ENCODE measurements around the gene PAN3. TPM values are rescaled to one million over a fixed set of nuclear protein-coding genes. Genes with fewer than 3 reads are reported as not detected.

PAN3 gene
- total RNA-seq, 1 experiment from 2014 or later = 18.5 TPM

DNA sequence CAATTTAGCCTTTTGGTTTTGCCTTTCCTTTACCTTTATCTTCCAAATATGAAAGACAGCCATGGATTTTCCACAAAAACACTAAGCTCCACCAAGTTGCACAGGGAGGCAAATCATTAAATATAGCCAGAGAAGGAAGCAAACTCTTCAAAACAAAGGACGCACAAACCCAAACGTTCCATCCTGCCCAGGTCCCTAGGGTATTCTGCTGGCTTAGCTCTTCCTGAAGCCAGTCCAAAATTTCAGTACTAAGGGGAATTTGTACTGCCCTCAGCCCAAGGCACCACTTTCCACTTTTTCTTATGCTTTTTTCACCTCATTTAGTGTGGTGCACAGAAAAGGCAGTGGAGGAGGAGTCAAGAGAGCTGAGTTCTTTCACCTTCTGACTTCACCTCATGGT is 186.7 kb downstream of the PAN3 start:
- BruUV-seq (replicated peaks) = no TSS peak
- Histone ChIP-seq H3K9me3 (ENCODE audit: control insufficient read depth, insufficient read depth, low read depth, low read length) (no peaks in the 10 kb centered on the region), H3K4me1 (ENCODE audit: control insufficient read depth, insufficient read depth, low read length) (no peaks in the 10 kb centered on the region), H3K27me3 (ENCODE audit: control insufficient read depth, insufficient read depth, low read length) (no peaks in the 10 kb centered on the region), H3K4me3 (ENCODE audit: low read depth in 2 of 2, low read length in 2 of 2) (no peak overlapping the region), H3K36me3 (ENCODE audit: control insufficient read depth, insufficient read depth, low read length) (no peaks in the 10 kb centered on the region), H3K27ac (ENCODE audit: low read length) (no peak overlapping the region)
- intact Hi-C loops (cut with micrococcal nuclease; ENCODE audit: unreplicated experiment) (loop anchor here (10.0 kb wide), 1 partner anchor 470 kb away; no protein-coding TSS in a partner anchor), in situ Hi-C loops (cut with HindIII; ENCODE audit: low pct_unique_long_range_greater_than_20kb, low sequenced_read_pairs) (no loop called here)
- no peak for ATAC-seq
- ChIA-PET CTCF (no interaction called here), POLR2A (no interaction called here)
- DNase-seq (ENCODE audit: low read depth, low spot score) = no peak
- no peak for TF ChIP-seq SIN3A (IDR thresholded peaks at IDR 0.05; ENCODE audit: borderline replicate concordance, insufficient read depth, low read depth, low read length)
- TF ChIP-seq, protein P1, sequence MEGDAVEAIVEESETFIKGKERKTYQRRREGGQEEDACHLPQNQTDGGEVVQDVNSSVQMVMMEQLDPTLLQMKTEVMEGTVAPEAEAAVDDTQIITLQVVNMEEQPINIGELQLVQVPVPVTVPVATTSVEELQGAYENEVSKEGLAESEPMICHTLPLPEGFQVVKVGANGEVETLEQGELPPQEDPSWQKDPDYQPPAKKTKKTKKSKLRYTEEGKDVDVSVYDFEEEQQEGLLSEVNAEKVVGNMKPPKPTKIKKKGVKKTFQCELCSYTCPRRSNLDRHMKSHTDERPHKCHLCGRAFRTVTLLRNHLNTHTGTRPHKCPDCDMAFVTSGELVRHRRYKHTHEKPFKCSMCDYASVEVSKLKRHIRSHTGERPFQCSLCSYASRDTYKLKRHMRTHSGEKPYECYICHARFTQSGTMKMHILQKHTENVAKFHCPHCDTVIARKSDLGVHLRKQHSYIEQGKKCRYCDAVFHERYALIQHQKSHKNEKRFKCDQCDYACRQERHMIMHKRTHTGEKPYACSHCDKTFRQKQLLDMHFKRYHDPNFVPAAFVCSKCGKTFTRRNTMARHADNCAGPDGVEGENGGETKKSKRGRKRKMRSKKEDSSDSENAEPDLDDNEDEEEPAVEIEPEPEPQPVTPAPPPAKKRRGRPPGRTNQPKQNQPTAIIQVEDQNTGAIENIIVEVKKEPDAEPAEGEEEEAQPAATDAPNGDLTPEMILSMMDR (IDR thresholded peaks at IDR 0.05) = no peak
- TF ChIP-seq POLR2AphosphoS5 (IDR thresholded peaks at IDR 0.05; ENCODE audit: low read depth, low read length) = no peak
- TF ChIP-seq TCF7L2 (IDR thresholded peaks at IDR 0.05; ENCODE audit: low read depth, low read length) = no peak
- TF ChIP-seq, protein P2, sequence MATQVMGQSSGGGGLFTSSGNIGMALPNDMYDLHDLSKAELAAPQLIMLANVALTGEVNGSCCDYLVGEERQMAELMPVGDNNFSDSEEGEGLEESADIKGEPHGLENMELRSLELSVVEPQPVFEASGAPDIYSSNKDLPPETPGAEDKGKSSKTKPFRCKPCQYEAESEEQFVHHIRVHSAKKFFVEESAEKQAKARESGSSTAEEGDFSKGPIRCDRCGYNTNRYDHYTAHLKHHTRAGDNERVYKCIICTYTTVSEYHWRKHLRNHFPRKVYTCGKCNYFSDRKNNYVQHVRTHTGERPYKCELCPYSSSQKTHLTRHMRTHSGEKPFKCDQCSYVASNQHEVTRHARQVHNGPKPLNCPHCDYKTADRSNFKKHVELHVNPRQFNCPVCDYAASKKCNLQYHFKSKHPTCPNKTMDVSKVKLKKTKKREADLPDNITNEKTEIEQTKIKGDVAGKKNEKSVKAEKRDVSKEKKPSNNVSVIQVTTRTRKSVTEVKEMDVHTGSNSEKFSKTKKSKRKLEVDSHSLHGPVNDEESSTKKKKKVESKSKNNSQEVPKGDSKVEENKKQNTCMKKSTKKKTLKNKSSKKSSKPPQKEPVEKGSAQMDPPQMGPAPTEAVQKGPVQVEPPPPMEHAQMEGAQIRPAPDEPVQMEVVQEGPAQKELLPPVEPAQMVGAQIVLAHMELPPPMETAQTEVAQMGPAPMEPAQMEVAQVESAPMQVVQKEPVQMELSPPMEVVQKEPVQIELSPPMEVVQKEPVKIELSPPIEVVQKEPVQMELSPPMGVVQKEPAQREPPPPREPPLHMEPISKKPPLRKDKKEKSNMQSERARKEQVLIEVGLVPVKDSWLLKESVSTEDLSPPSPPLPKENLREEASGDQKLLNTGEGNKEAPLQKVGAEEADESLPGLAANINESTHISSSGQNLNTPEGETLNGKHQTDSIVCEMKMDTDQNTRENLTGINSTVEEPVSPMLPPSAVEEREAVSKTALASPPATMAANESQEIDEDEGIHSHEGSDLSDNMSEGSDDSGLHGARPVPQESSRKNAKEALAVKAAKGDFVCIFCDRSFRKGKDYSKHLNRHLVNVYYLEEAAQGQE (IDR thresholded peaks at IDR 0.05; ENCODE audit: insufficient read depth in 1 of 2, low read depth in 2 of 2, low read length in 1 of 2) = no peak

DNA sequence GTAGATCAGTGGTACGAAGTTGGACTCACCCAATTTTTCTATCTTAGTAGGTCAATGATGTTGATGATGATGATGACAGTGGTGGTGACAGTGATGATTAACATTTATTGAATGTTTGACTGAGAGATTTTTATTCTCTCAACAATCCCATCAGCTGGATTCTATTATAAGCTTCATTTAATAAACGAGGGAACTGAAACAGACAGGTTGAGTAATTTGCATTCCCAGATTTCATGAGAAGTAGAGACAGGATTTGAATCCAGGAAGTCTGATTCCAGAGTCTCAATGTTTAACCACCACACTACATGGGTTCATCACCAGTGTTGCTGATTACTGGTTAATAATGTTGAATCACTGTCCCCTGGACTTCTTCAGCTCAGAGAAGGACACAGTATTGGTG is 187.7 kb downstream of the PAN3 start:
- TF ChIP-seq, protein P2 (IDR thresholded peaks at IDR 0.05; ENCODE audit: insufficient read depth in 1 of 2, low read depth in 2 of 2, low read length in 1 of 2) = no peak
- no peak for TF ChIP-seq TCF7L2 (IDR thresholded peaks at IDR 0.05; ENCODE audit: low read depth, low read length)
- no peak for TF ChIP-seq POLR2AphosphoS5 (IDR thresholded peaks at IDR 0.05; ENCODE audit: low read depth, low read length)
- TF ChIP-seq, protein P1 (IDR thresholded peaks at IDR 0.05) = no peak
- no peak for TF ChIP-seq SIN3A (IDR thresholded peaks at IDR 0.05; ENCODE audit: borderline replicate concordance, insufficient read depth, low read depth, low read length)
- H3K36me3 ChIP-seq (ENCODE audit: control insufficient read depth, insufficient read depth, low read length) = no peaks in the 10 kb centered on the region
- in situ Hi-C loops (cut with HindIII; ENCODE audit: low pct_unique_long_range_greater_than_20kb, low sequenced_read_pairs) (no loop called here), intact Hi-C loops (cut with micrococcal nuclease; ENCODE audit: unreplicated experiment) (loop anchor here (10.0 kb wide), 1 partner anchor 469 kb away; no protein-coding TSS in a partner anchor)
- ChIA-PET CTCF (no interaction called here), POLR2A (no interaction called here)
- no peak for ATAC-seq
- H3K4me3 ChIP-seq (ENCODE audit: low read depth in 2 of 2, low read length in 2 of 2) = no peak overlapping the region
- no peak overlapping the region for H3K27ac ChIP-seq (ENCODE audit: low read length)
- no peak for DNase-seq (ENCODE audit: low read depth, low spot score)
- no TSS peak for BruUV-seq (replicated peaks)
- H3K4me1 ChIP-seq (ENCODE audit: control insufficient read depth, insufficient read depth, low read length) = no peaks in the 10 kb centered on the region
- no peaks in the 10 kb centered on the region for H3K27me3 ChIP-seq (ENCODE audit: control insufficient read depth, insufficient read depth, low read length)
- H3K9me3 ChIP-seq (ENCODE audit: control insufficient read depth, insufficient read depth, low read depth, low read length) = no peaks in the 10 kb centered on the region

All from Panc1 (cell line).